Ovary (tissue), 9 donors: ENCODE data around the gene FRYL. TPM values are rescaled to one million over a fixed set of nuclear protein-coding genes. Genes with fewer than 3 reads are reported as not detected.

Experiments used
- DNase-seq, 5 donors: peaks; one replicate each; pipeline ENCODE4 v3.0.0-alpha.2; 2019 to 2020
- H3K27ac ChIP-seq, 2 donors: fragments of 200-600 bp; one replicate each; pipeline versions ENCODE4 v1.5.1 to v1.8.0; 2019 to 2022
- H3K27me3 ChIP-seq: fragments of 200-600 bp; one replicate; pipeline ENCODE4 v1.8.0; 2022
- H3K36me3 ChIP-seq: fragments of 200-600 bp; sonication (generic); one replicate; pipeline ENCODE4 v1.5.1; 2019
- H3K4me1 ChIP-seq: one replicate; pipeline ENCODE4 v1.8.1; 2013; ENCODE audit warnings: mild to moderate bottlenecking, moderate library complexity; ENCODE audit not compliant: insufficient read depth
- H3K4me3 ChIP-seq: fragments of 200-600 bp; sonication (generic); one replicate; pipeline ENCODE4 v1.5.1; 2017
- H3K9me3 ChIP-seq, 2 donors: fragments of 200-600 bp in 1 of 2; sonication (generic) in 1 of 2; one replicate each; pipeline versions ENCODE4 v1.5.1 to v1.8.1; 2013 to 2019; ENCODE audit warnings: mild to moderate bottlenecking in 1 of 2, moderate library complexity in 1 of 2
- EP300 ChIP-seq: sonication (generic); formaldehyde crosslinking; IDR thresholded peaks from one replicate; pipeline ENCODE4 v1.6.1; 2017; ENCODE audit warnings: antibody characterized with exemption
- POLR2A ChIP-seq: fragments of 450-650 bp; IDR thresholded peaks from one replicate; pipeline ENCODE4 v1.6.1; 2017; ENCODE audit warnings: antibody characterized with exemption, mild to moderate bottlenecking, moderate library complexity
- WGBS, 3 donors: extraction: QIAGEN DNeasy Blood & Tissue Kit in 1 of 3; methylation state at CpG; one replicate each; pipeline versions ENCODE4 v1.1.5 to v1.1.7; 2013 to 2017; 5-methylcytosine and 5-hydroxymethylcytosine counted together
- intact Hi-C, 4 donors: fragments of 100-400 bp; cut with DNase I; formaldehyde crosslinking; loops; one replicate each; pipeline versions ENCODE4 v1.11.0 to v1.15.1; 2022 to 2023
- polyA plus RNA-seq, 2 donors: library from polyadenylated mRNA; stranded (reverse); fragments of 200-250 nt in 1 of 2; fragments of 350-450 nt in 1 of 2; fragmentation: Illumina TruSeq in 1 of 2; extraction: RNeasy Lipid Tissue Mini Kit (QIAGEN cat#74804) in 1 of 2; gene quantifications; one replicate each; pipeline ENCODE4 v1.2.3, GENCODE V29; 2013 to 2014
- total RNA-seq, 7 donors: library from RNA; depleted of rRNA in 2 of 7; stranded (reverse); fragments of >200 nt in 2 of 7; fragmentation: NEBNext Ultra II Directional in 3 of 7; extraction: Animal tissue kit (Norgen Biotek cat#: 25700) in 3 of 7; gene quantifications; one replicate each; pipeline versions ENCODE4 v1.1.0 to v1.2.4, GENCODE V29; 2016 to 2023
- TF ChIP-seq, protein P1 (sequence below), 3 donors: fragments of 450-650 bp in 2 of 3; fragments of 200-600 bp in 1 of 3; IDR thresholded peaks; one replicate each; pipeline versions ENCODE4 v1.5.1 to v1.8.0; 2016 to 2022; ENCODE audit warnings: antibody characterized with exemption in 3 of 3, mild to moderate bottlenecking in 1 of 3
- donor health status: DM: no; HTN: no; CAD: no; lungs with moderate emphysema.
- donor health status: DM: no; HTN: no; CAD: no.
- donor health status: Bipolar disorder and iron deficiency.
- donor health status: DM: yes; HTN: yes; CAD: no.
- donor health status: DM: no; HTN: no; CAD: no.
- donor health status: DM: yes; HTN: yes; CAD: no.

Gene FRYL
- total and polyA plus RNA-seq, 9 donors, result 10.7 to 46.0 (median 35.2) TPM

- Histone ChIP-seq H3K4me1 (peaks cover 10% of the 10 kb centered on the region), H3K27ac (no peak overlapping the region), H3K36me3 (no peaks in the 10 kb centered on the region), H3K27me3 (no peaks in the 10 kb centered on the region), H3K9me3 (no peaks in the 10 kb centered on the region), H3K4me3 (no peak overlapping the region)
- TF ChIP-seq POLR2A (no peak), EP300 (no peak)
- TF ChIP-seq, protein P1, sequence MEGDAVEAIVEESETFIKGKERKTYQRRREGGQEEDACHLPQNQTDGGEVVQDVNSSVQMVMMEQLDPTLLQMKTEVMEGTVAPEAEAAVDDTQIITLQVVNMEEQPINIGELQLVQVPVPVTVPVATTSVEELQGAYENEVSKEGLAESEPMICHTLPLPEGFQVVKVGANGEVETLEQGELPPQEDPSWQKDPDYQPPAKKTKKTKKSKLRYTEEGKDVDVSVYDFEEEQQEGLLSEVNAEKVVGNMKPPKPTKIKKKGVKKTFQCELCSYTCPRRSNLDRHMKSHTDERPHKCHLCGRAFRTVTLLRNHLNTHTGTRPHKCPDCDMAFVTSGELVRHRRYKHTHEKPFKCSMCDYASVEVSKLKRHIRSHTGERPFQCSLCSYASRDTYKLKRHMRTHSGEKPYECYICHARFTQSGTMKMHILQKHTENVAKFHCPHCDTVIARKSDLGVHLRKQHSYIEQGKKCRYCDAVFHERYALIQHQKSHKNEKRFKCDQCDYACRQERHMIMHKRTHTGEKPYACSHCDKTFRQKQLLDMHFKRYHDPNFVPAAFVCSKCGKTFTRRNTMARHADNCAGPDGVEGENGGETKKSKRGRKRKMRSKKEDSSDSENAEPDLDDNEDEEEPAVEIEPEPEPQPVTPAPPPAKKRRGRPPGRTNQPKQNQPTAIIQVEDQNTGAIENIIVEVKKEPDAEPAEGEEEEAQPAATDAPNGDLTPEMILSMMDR (IDR thresholded peaks at IDR 0.05), result no peak
- DNase-seq, result no peak
- WGBS, 3 donors, result 96 to 98% (median 96%) methylated on average over 2 of the region's 2 CpGs
- intact Hi-C loops, result loop anchor here in 1 of 4 donors (2.0 kb wide), 1 partner anchor 73 kb away; no protein-coding TSS in a partner anchor
Measured at GRCh38 chr4:48727666-48728459, 52.2 kb downstream of the FRYL start.

DNA sequence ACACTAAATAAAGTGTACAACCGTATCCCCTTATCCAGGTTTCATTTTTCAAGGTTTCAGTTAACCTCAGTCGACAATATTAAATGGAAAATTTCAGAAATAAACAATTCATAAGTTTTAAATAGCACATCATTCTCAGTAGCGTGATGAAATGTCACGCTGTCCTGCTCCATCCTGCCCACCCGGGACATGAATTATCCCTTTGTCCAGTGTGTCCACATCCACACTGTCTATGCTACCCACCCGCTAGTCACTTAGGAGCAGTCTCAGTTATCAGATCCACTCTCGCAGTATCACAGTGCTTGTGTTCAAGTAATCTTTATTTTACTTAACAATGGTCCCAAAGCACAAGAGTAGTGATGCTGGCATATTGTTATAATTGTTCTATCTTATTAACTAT, 54.7 kb downstream of the FRYL start:
- peaks cover 10% of the 10 kb centered on the region for H3K4me1 ChIP-seq

DNA sequence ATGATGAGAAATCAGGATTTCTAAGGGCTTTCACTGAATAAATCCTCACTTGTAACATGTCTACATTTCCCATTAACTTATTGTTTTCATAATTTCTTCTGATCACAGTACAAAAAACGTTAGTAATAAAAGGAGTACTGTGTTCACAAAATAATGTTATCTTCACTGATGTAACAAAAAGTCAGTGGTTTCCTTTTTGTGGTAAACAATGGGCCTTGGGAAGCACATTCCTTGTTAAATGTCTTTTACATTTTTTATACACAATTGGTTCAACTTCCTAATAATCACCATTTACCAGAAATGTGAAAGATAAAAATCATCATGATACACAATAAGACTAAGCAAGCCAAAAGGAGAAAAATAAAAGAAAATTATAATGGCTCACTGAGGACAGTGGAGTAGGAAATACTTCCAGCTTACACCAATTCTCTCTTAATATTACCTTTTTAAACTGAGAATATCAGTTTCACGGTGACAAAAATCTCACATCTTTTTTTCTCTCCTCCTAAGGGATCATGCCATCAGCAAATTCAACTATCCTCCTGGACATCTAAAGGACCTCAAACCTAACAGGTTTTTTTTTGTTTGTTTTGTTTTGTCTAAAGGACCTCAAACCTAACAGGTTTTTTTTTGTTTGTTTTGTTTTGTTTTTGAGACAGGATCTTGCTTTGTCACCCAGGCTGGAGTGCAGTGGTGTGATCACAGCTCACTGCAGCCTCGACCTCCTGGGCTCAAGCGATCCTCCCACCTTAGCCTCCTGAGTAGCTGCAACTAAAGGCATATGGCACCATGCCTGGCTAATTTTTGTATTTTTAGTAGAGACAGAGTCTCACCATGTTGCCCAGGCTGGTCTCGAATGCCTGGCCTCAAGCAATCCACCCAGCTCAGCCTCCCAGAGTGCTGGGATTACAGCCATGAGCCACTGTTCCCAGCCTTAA, 57.3 kb downstream of the FRYL start:
- Histone ChIP-seq H3K36me3 (no peaks in the 10 kb centered on the region), H3K4me3 (no peak overlapping the region), H3K4me1 (peaks cover 10% of the 10 kb centered on the region), H3K27me3 (no peaks in the 10 kb centered on the region), H3K9me3 (no peaks in the 10 kb centered on the region), H3K27ac (no peak overlapping the region)
- 46 to 55% (median 51%) methylated on average over 5 of the region's 5 CpGs for WGBS, 3 donors
- intact Hi-C loops, result no loop called here
- TF ChIP-seq EP300 (no peak), POLR2A (no peak)
- TF ChIP-seq, protein P1 (IDR thresholded peaks at IDR 0.05), result no peak
- no peak for DNase-seq

More for the DNA sequence above, 54.7 kb downstream of the FRYL start:
- Histone ChIP-seq H3K36me3 (no peaks in the 10 kb centered on the region), H3K27me3 (no peaks in the 10 kb centered on the region), H3K27ac (no peak overlapping the region), H3K4me3 (no peak overlapping the region), H3K9me3 (no peaks in the 10 kb centered on the region)
- no peak for DNase-seq
- no peak for TF ChIP-seq EP300
- TF ChIP-seq, protein P1 (IDR thresholded peaks at IDR 0.05), result no peak
- intact Hi-C loops, result no loop called here
- 64 to 78% (median 67%) methylated on average over 7 of the region's 7 CpGs for WGBS, 3 donors

DNA sequence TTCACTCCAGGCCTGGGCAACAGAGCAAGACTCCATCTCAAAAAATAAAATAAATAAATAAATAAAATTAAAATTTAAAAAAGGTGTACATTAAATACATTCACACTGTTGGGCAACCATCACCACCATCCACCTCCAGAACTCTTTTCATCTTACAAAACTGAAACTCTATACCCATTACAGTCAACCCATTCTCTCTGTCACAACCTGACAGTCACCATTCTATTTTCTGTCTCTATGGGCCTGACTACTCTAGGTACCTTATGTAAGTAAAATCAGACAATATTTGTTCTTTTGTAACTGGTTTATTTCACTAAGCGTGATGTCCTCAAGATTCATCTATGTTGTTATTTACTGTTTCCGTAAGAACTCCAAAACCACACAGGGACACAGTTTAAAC, 59.6 kb downstream of the FRYL start:
- H3K4me3 ChIP-seq, result no peak overlapping the region
- no peak overlapping the region for H3K27ac ChIP-seq
- intact Hi-C loops, result no loop called here
- TF ChIP-seq POLR2A (no peak), EP300 (no peak)
- TF ChIP-seq, protein P1 (IDR thresholded peaks at IDR 0.05), result no peak
- no peak for DNase-seq
- H3K9me3 ChIP-seq, result no peaks in the 10 kb centered on the region
- no peaks in the 10 kb centered on the region for H3K27me3 ChIP-seq
- no peaks in the 10 kb centered on the region for H3K36me3 ChIP-seq
- 94 to 100% (median 97%) methylated on average over 2 of the region's 2 CpGs for WGBS, 3 donors
- peaks cover 3% of the 10 kb centered on the region for H3K4me1 ChIP-seq
